Fibroblast of villous mesenchyme (primary cell): Measurements from ENCODE around the gene FAM13C. TPM values are rescaled to one million over a fixed set of nuclear protein-coding genes. Genes with fewer than 3 reads are reported as not detected.

ENCODE experiments used
- DNase-seq: peaks from one replicate; pipeline ENCODE4 v3.0.0-alpha.2; 2010; ENCODE audit warnings: low read depth
- H3K4me3 ChIP-seq: 2 replicates; pipeline ENCODE4 v1.5.1; 2011; ENCODE audit warnings: low read depth, mild to moderate bottlenecking, low read length
- CTCF ChIP-seq: IDR thresholded peaks from 2 replicates; pipeline ENCODE4 v1.5.1; 2012; ENCODE audit warnings: low read depth, mild to moderate bottlenecking, low read length; ENCODE audit not compliant: insufficient read depth
- total RNA-seq: library from RNA; depleted of rRNA; stranded (reverse); fragments of >200 nt; gene quantifications from 2 replicates; pipeline ENCODE4 v1.2.3, GENCODE V29; 2012

Gene FAM13C
- total RNA-seq, 1 donor, result 0.43 TPM

- no peak for TF ChIP-seq CTCF
- DNase-seq, result no peak
Measured at GRCh38 chr10:59323831-59324401, 38.4 kb downstream of the FAM13C start.

GRCh38 chr10:59323036-59323459 is 39.3 kb downstream of the FAM13C start:
- no peak for TF ChIP-seq CTCF
- DNase-seq, result no peak

More at GRCh38 chr10:59323831-59324401, 38.4 kb downstream of the FAM13C start:
- no peak overlapping the region for H3K4me3 ChIP-seq

GRCh38 chr10:59322131-59322530 is 40.2 kb downstream of the FAM13C start:
- no peak for DNase-seq
- no peak overlapping the region for H3K4me3 ChIP-seq
- no peak for TF ChIP-seq CTCF

More at GRCh38 chr10:59323036-59323459, 39.3 kb downstream of the FAM13C start:
- H3K4me3 ChIP-seq, result no peak overlapping the region

GRCh38 chr10:59320355-59320754 is 42.0 kb downstream of the FAM13C start:
- H3K4me3 ChIP-seq, result no peak overlapping the region
- no peak for TF ChIP-seq CTCF
- DNase-seq, result no peak

GRCh38 chr10:59319854-59320253 is 42.5 kb downstream of the FAM13C start:
- no peak for DNase-seq
- no peak overlapping the region for H3K4me3 ChIP-seq
- TF ChIP-seq CTCF, result no peak

GRCh38 chr10:59317066-59317465 is 45.3 kb downstream of the FAM13C start:
- no peak for TF ChIP-seq CTCF
- DNase-seq, result no peak

GRCh38 chr10:59315465-59315864 is 46.9 kb downstream of the FAM13C start:
- H3K4me3 ChIP-seq, result no peak overlapping the region
- no peak for TF ChIP-seq CTCF
- DNase-seq, result no peak

More at GRCh38 chr10:59317066-59317465, 45.3 kb downstream of the FAM13C start:
- H3K4me3 ChIP-seq, result no peak overlapping the region
